ENCODE data around the gene ASB10. TPM values are rescaled to one million over a fixed set of nuclear protein-coding genes. Genes with fewer than 3 reads are reported as not detected.

Gene ASB10
- total and polyA plus RNA-seq, 2 of the 13 experiments (the other 11 are each of a cell fraction or from before 2014, with no cell fraction given): not detected

GRCh38 chr7:151229249-151229648 lies 42.2 kb upstream of the ASB10 start:
- WGBS (ENCODE audit: low lambda C conversion rate): 87% methylated on average over 10 of the region's 10 CpGs
- no peak for TF ChIP-seq TMF1 (CRISPR knock-in tag; IDR thresholded peaks at IDR 0.05; ENCODE audit: low read depth)
- no peak for TF ChIP-seq NR1H2 (CRISPR knock-in tag; IDR thresholded peaks at IDR 0.05; ENCODE audit: borderline replicate concordance, low read depth)
- TF ChIP-seq GFI1 (CRISPR knock-in tag; IDR thresholded peaks at IDR 0.05; ENCODE audit: borderline replicate concordance): no peak
- no peak for TF ChIP-seq ZBTB39 (CRISPR knock-in tag; IDR thresholded peaks at IDR 0.05)
- TF ChIP-seq CREB3 (CRISPR knock-in tag; IDR thresholded peaks at IDR 0.05): no peak
- TF ChIP-seq BRF2 (CRISPR knock-in tag; IDR thresholded peaks at IDR 0.05): no peak
- TF ChIP-seq ZSCAN30 (CRISPR knock-in tag; IDR thresholded peaks at IDR 0.05): no peak
- TF ChIP-seq THAP9 (CRISPR knock-in tag; IDR thresholded peaks at IDR 0.05; ENCODE audit: borderline replicate concordance): no peak
- no peak for TF ChIP-seq ETV6 (CRISPR knock-in tag; conservative IDR thresholded peaks at IDR 0.05)
- TF ChIP-seq ZNF816 (CRISPR knock-in tag; IDR thresholded peaks at IDR 0.05; ENCODE audit: borderline replicate concordance): no peak
- TF ChIP-seq ATF6 (CRISPR knock-in tag; conservative IDR thresholded peaks at IDR 0.05): no peak
- TF ChIP-seq KDM5A (IDR thresholded peaks at IDR 0.05; ENCODE audit: borderline replicate concordance, low read length): no peak
- TF ChIP-seq SAFB2 (CRISPR knock-in tag; IDR thresholded peaks at IDR 0.05; ENCODE audit: borderline replicate concordance, low read depth): no peak
- TF ChIP-seq SOX6 (IDR thresholded peaks at IDR 0.05): no peak
- no peak for TF ChIP-seq SOX6 (CRISPR knock-in tag; IDR thresholded peaks at IDR 0.05)

More at GRCh38 chr7:151229249-151229648, 42.2 kb upstream of the ASB10 start:
- BruUV-seq (replicated peaks): no TSS peak
- in situ Hi-C loops (cut with HindIII; ENCODE audit: extremely low pct_ligation_motif_present, low pct_unique_long_range_greater_than_20kb) (no loop called here), intact Hi-C loops (cut with micrococcal nuclease; ENCODE audit: unreplicated experiment) (no loop called here)
- Histone ChIP-seq H3K4me1 (ENCODE audit: insufficient read depth, low read length) (peaks cover 43% of the 10 kb centered on the region), H3K4me3 (replicated peaks in 1 of 3; ENCODE audit: insufficient read depth in 1 of 3, low read depth in 2 of 3, low read length in 3 of 3) (no peak overlapping the region), H3K9ac (ENCODE audit: insufficient read depth, low read depth, low read length) (no peak overlapping the region), H4K20me1 (ENCODE audit: insufficient read depth, low read length) (peaks cover 10% of the 10 kb centered on the region; the same call in 1 of the 2 replicates), H3K9me3 (ENCODE audit: low read length) (no peaks in the 10 kb centered on the region), H2AFZ (ENCODE audit: low read length) (no peak overlapping the region), H3K36me3 (replicated peaks in 1 of 2; ENCODE audit: control insufficient read depth in 1 of 2, insufficient read depth in 2 of 2, low read length in 2 of 2) (peaks cover 6 to 10% of the 10 kb centered on the region in 2 experiments; a peak in 4 of 5 replicates), H3K27me3 (ENCODE audit: control insufficient read depth in 1 of 2, insufficient read depth in 2 of 2, low read length in 2 of 2) (no peaks in the 10 kb centered on the region; a peak in 1 of 5 replicates), H3K27ac (ENCODE audit: extremely low read length, insufficient read depth, low read length) (no peak overlapping the region), H3K4me2 (ENCODE audit: low read depth, low read length) (no peak overlapping the region), H3K79me2 (ENCODE audit: insufficient read depth, low read length) (peaks cover 33% of the 10 kb centered on the region)
- DNase-seq (ENCODE audit: low spot score) (no peak), FAIRE-seq (no peak), ATAC-seq (no peak)
- POLR2A ChIA-PET: no interaction called here
- CTCF ChIA-PET (ENCODE audit: low intra/inter-chr PET ratio, low total read pairs): no interaction called here
